ENCODE data around the gene TTC12.

- TF ChIP-seq CTCF (IDR thresholded peaks at IDR 0.05; ENCODE audit: low read length) (no peak), EZH2phosphoT487 (IDR thresholded peaks at IDR 0.05; ENCODE audit: low read length) (no peak)
These were observed 36.1 kb downstream of the TTC12 start for GRCh38 chr11:113350336-113351067.
